H9 (cell line): ENCODE measurements around the gene SEMA4C. TPM values are rescaled to one million over a fixed set of nuclear protein-coding genes. Genes with fewer than 3 reads are reported as not detected.

Experiments used
- DNase-seq: peaks from one replicate; pipeline ENCODE4 v3.0.0-alpha.2; 2017
- H2AFZ ChIP-seq: one replicate; pipeline ENCODE4 v1.6.1; 2013; ENCODE audit warnings: mild to moderate bottlenecking, low read length, control low read depth, moderate library complexity
- H2AK5ac ChIP-seq: 2 replicates; pipeline ENCODE4 v1.6.1; 2013; ENCODE audit warnings: low read length, control low read depth, mixed read lengths; ENCODE audit not compliant: insufficient read length
- H2BK120ac ChIP-seq: one replicate; pipeline ENCODE4 v1.6.1; 2013; ENCODE audit warnings: low read depth, mild to moderate bottlenecking, low read length, control low read depth, inconsistent platforms; ENCODE audit not compliant: poor library complexity, severe bottlenecking
- H2BK12ac ChIP-seq: 2 replicates; pipeline ENCODE4 v1.6.1; 2013; ENCODE audit warnings: low read length, control low read depth, mixed read lengths, low read depth; ENCODE audit not compliant: insufficient read length
- H2BK15ac ChIP-seq: 2 replicates; pipeline ENCODE4 v1.6.1; 2013; ENCODE audit warnings: low read depth, low read length, control low read depth
- H2BK20ac ChIP-seq: one replicate; pipeline ENCODE4 v1.6.1; 2013; ENCODE audit warnings: low read depth, mild to moderate bottlenecking, low read length, control low read depth, inconsistent platforms; ENCODE audit not compliant: poor library complexity, severe bottlenecking
- H2BK5ac ChIP-seq: 2 replicates; pipeline ENCODE4 v1.6.1; 2013; ENCODE audit warnings: low read length, control low read depth, mixed read lengths; ENCODE audit not compliant: insufficient read length
- H3K14ac ChIP-seq: 2 replicates; pipeline ENCODE4 v1.6.1; 2013; ENCODE audit warnings: low read length, control low read depth; ENCODE audit not compliant: insufficient read depth
- H3K18ac ChIP-seq: 2 replicates; pipeline ENCODE4 v1.6.1; 2013; ENCODE audit warnings: low read depth, mild to moderate bottlenecking, mixed read lengths, low read length, control low read depth; ENCODE audit not compliant: insufficient read length
- H3K23ac ChIP-seq: 2 replicates; pipeline ENCODE4 v1.6.1; 2013; ENCODE audit warnings: low read length, control low read depth, mixed read lengths, low read depth; ENCODE audit not compliant: insufficient read length
- H3K23me2 ChIP-seq: 2 replicates; pipeline ENCODE4 v1.6.1; 2013; ENCODE audit warnings: low read depth, mild to moderate bottlenecking, mixed read lengths, low read length, control low read depth; ENCODE audit not compliant: insufficient read length, poor library complexity, severe bottlenecking
- H3K27ac ChIP-seq: 2 replicates; pipeline ENCODE4 v1.5.1; 2013; ENCODE audit warnings: low read length, control low read depth, mixed read lengths, low read depth; ENCODE audit not compliant: insufficient read length
- H3K27me3 ChIP-seq: 2 replicates; pipeline ENCODE4 v1.6.1; 2013; ENCODE audit warnings: low read length, control low read depth, inconsistent platforms; ENCODE audit not compliant: insufficient read depth
- H3K4ac ChIP-seq: 2 replicates; pipeline ENCODE4 v1.6.1; 2013; ENCODE audit warnings: low read depth, mild to moderate bottlenecking, control low read depth, inconsistent platforms, low read length, moderate library complexity
- H3K4me1 ChIP-seq: 2 replicates; pipeline ENCODE4 v1.6.1; 2013; ENCODE audit warnings: low read length, control low read depth, inconsistent platforms; ENCODE audit not compliant: insufficient read depth
- H3K4me2 ChIP-seq: 2 replicates; pipeline ENCODE4 v1.6.1; 2013; ENCODE audit warnings: low read length, control low read depth, mixed read lengths; ENCODE audit not compliant: insufficient read length, insufficient read depth
- H3K56ac ChIP-seq: 2 replicates; pipeline ENCODE4 v1.6.1; 2013; ENCODE audit warnings: low read depth, mild to moderate bottlenecking, mixed read lengths, low read length, control low read depth; ENCODE audit not compliant: insufficient read length
- H3K79me1 ChIP-seq: 2 replicates; pipeline ENCODE4 v1.6.1; 2013; ENCODE audit warnings: low read depth, mild to moderate bottlenecking, moderate library complexity, low read length, control low read depth, inconsistent platforms; ENCODE audit not compliant: insufficient read depth, poor library complexity, severe bottlenecking
- H3K79me2 ChIP-seq: 2 replicates; pipeline ENCODE4 v1.6.1; 2013; ENCODE audit warnings: low read length, control low read depth, inconsistent platforms; ENCODE audit not compliant: insufficient read depth
- H3K9ac ChIP-seq: 2 replicates; pipeline ENCODE4 v1.6.1; 2013; ENCODE audit warnings: low read length, control low read depth, mixed read lengths; ENCODE audit not compliant: insufficient read length; ENCODE audit errors: extremely low read depth
- H3K9me3 ChIP-seq: one replicate; pipeline ENCODE4 v1.6.1; 2013; ENCODE audit warnings: low read depth, low read length, inconsistent platforms; ENCODE audit not compliant: control insufficient read depth
- H3T11ph ChIP-seq: one replicate; pipeline ENCODE4 v1.6.1; 2013; ENCODE audit warnings: mild to moderate bottlenecking, low read length, control low read depth, inconsistent platforms
- H4K20me1 ChIP-seq: one replicate; pipeline ENCODE4 v1.6.1; 2013; ENCODE audit not compliant: control insufficient read depth, insufficient read length, insufficient read depth
- H4K5ac ChIP-seq: 2 replicates; pipeline ENCODE4 v1.6.1; 2013; ENCODE audit warnings: low read depth, mild to moderate bottlenecking, mixed read lengths, low read length, control low read depth; ENCODE audit not compliant: insufficient read length
- H4K8ac ChIP-seq: replicated peaks from 2 replicates; pipeline ENCODE4 v1.6.1; 2013; ENCODE audit warnings: low read length, control low read depth, mixed read lengths, low read depth; ENCODE audit not compliant: insufficient read length
- H4K91ac ChIP-seq: 2 replicates; pipeline ENCODE4 v1.6.1; 2013; ENCODE audit warnings: low read depth, mild to moderate bottlenecking, moderate library complexity, mixed read lengths, low read length, control low read depth; ENCODE audit not compliant: insufficient read length
- H3K27ac Mint-ChIP-seq, 3 experiments: 2 replicates in 2 of 3; 3 replicates in 1 of 3; pipeline ENCODE4 v1.8.0; 2020 to 2021; ENCODE audit warnings: mixed read lengths in 3 of 3, mild to moderate bottlenecking in 1 of 3, moderate library complexity in 1 of 3
- H3K27me3 Mint-ChIP-seq: 2 replicates; pipeline ENCODE4 v1.8.0; 2021; ENCODE audit warnings: low read depth, mild to moderate bottlenecking, moderate library complexity, mixed read lengths
- H3K36me3 Mint-ChIP-seq, 3 experiments: 2 replicates in 2 of 3; 3 replicates in 1 of 3; pipeline ENCODE4 v1.8.0; 2020 to 2021; ENCODE audit warnings: low read depth in 3 of 3, mixed read lengths in 3 of 3; ENCODE audit not compliant: insufficient read depth in 1 of 3
- H3K4me1 Mint-ChIP-seq, 2 experiments: 2 replicates each; pipeline ENCODE4 v1.8.0; 2020; ENCODE audit warnings: mixed read lengths in 2 of 2
- H3K4me3 Mint-ChIP-seq, 2 experiments: 2 replicates in 1 of 2; 3 replicates in 1 of 2; pipeline ENCODE4 v1.8.0; 2020 to 2021; ENCODE audit warnings: mild to moderate bottlenecking in 2 of 2, mixed read lengths in 2 of 2, moderate library complexity in 1 of 2
- H3K9me3 Mint-ChIP-seq, 2 experiments: 2 replicates in 1 of 2; 3 replicates in 1 of 2; pipeline ENCODE4 v1.8.0; 2020; ENCODE audit warnings: mild to moderate bottlenecking in 2 of 2, mixed read lengths in 2 of 2, moderate library complexity in 1 of 2
- CTCF ChIP-seq: fragments of 200-600 bp; sonication (generic); conservative IDR thresholded peaks from 3 replicates; pipeline ENCODE4 v1.8.0; 2021; ENCODE audit warnings: antibody characterized with exemption, mild to moderate bottlenecking
- WGBS: extraction: QIAGEN DNeasy Blood & Tissue Kit; methylation state at CpG from one replicate; pipeline ENCODE4 v1.1.7; 2013; ENCODE audit warnings: missing lambda C conversion rate, low lambda C conversion rate, mixed read lengths; ENCODE audit not compliant: insufficient read length; ENCODE audit errors: extremely low coverage; 5-methylcytosine and 5-hydroxymethylcytosine counted together
- total RNA-seq: library from RNA; stranded (reverse); gene quantifications from 2 replicates; pipeline ENCODE4 v1.2.1, GENCODE V29; 2021

Gene SEMA4C
- total RNA-seq, 1 experiment from 2014 or later, result 81.6 TPM

GRCh38 chr2:96887493-96888012, 17.7 kb upstream of the SEMA4C start:
- DNase-seq, result no peak
- H3K36me3 Mint-ChIP-seq, result no peaks in the 10 kb centered on the region
- Histone ChIP-seq H3K4ac (no peak overlapping the region), H2BK5ac (no peak overlapping the region), H3K27ac (no peak overlapping the region), H4K20me1 (no peaks in the 10 kb centered on the region), H4K8ac (no peak overlapping the region), H4K91ac (no peak overlapping the region), H2BK20ac (no peak overlapping the region), H3K79me1 (no peaks in the 10 kb centered on the region), H4K5ac (no peak overlapping the region), H3K4me1 (peaks cover 7% of the 10 kb centered on the region; the same call in 1 of the 2 replicates), H3K27me3 (no peaks in the 10 kb centered on the region; the same call in 1 of the 2 replicates), H3K23ac (no peak overlapping the region), H2BK12ac (no peak overlapping the region), H3K9me3 (no peaks in the 10 kb centered on the region), H3K4me2 (no peak overlapping the region), H3K79me2 (no peaks in the 10 kb centered on the region), H2BK15ac (no peak overlapping the region), H3K23me2 (no peaks in the 10 kb centered on the region), H3T11ph (no peak overlapping the region), H3K56ac (no peak overlapping the region), H2AK5ac (no peak overlapping the region), H2BK120ac (no peak overlapping the region), H3K18ac (no peak overlapping the region), H2AFZ (no peak overlapping the region), H3K14ac (no peak overlapping the region; the same call in 1 of the 2 replicates), H3K9ac (no peak overlapping the region)
- peak overlapping the region in 2 of 3 experiments; percentile 29 to 70; a peak in 3 of 7 replicates for H3K27ac Mint-ChIP-seq
- no peak overlapping the region; a peak in 1 of 5 replicates for H3K4me3 Mint-ChIP-seq
- H3K27me3 Mint-ChIP-seq, result peaks cover 5% of the 10 kb centered on the region
- WGBS, result no CpG with 5 or more reads among the region's 18 CpGs
- no peaks in the 10 kb centered on the region; a peak in 1 of 5 replicates for H3K9me3 Mint-ChIP-seq
- H3K4me1 Mint-ChIP-seq, result peaks cover 43 to 46% of the 10 kb centered on the region in 2 experiments
- no peak for TF ChIP-seq CTCF
